GM23338 (cell line): ENCODE measurements around the gene FAM204A. TPM values are rescaled to one million over a fixed set of nuclear protein-coding genes. Genes with fewer than 3 reads are reported as not detected.

Source experiments
- ATAC-seq: fragments of 200-7000 bp; cut with Tn5 transposase; 3 replicates; pipeline ENCODE4 v1.9.1; 2020
- DNase-seq: peaks from one replicate; pipeline ENCODE4 v3.0.0-alpha.2; 2015; ENCODE audit warnings: low spot score
- H2AFZ ChIP-seq: fragments of 200-600 bp; sonication (generic); 2 replicates; pipeline ENCODE4 v1.8.0; 2016; ENCODE audit warnings: antibody characterized with exemption, mild to moderate bottlenecking, moderate library complexity
- H3F3A ChIP-seq: fragments of 200-600 bp; sonication (generic); replicated peaks from 2 replicates; pipeline ENCODE4 v1.8.0; 2017; ENCODE audit warnings: antibody characterized with exemption, mixed run types, low read depth
- H3K27ac ChIP-seq: fragments of 200-600 bp; sonication (generic); 2 replicates; pipeline ENCODE4 v1.6.1; 2016; ENCODE audit warnings: low read depth
- H3K27me3 ChIP-seq: fragments of 200-600 bp; sonication (generic); 2 replicates; pipeline ENCODE4 v1.8.0; 2016; ENCODE audit warnings: mild to moderate bottlenecking, mixed run types, moderate library complexity; ENCODE audit not compliant: insufficient read depth
- H3K36me3 ChIP-seq: fragments of 200-600 bp; sonication (generic); 2 replicates; pipeline ENCODE4 v1.8.0; 2016; ENCODE audit warnings: mild to moderate bottlenecking; ENCODE audit not compliant: insufficient read depth
- H3K4me1 ChIP-seq: fragments of 200-600 bp; sonication (generic); 2 replicates; pipeline ENCODE4 v1.8.0; 2016; ENCODE audit warnings: mild to moderate bottlenecking, moderate library complexity; ENCODE audit not compliant: insufficient read depth
- H3K4me2 ChIP-seq: fragments of 200-600 bp; sonication (generic); 2 replicates; pipeline ENCODE4 v1.7.1; 2017; ENCODE audit warnings: mixed run types
- H3K4me3 ChIP-seq: fragments of 200-600 bp; sonication (generic); 2 replicates; pipeline ENCODE4 v1.6.1; 2016; ENCODE audit warnings: mixed run types
- H3K79me2 ChIP-seq: fragments of 200-600 bp; sonication (generic); replicated peaks from 2 replicates; pipeline ENCODE4 v1.8.0; 2017; ENCODE audit warnings: mild to moderate bottlenecking; ENCODE audit not compliant: insufficient read depth
- H3K9me2 ChIP-seq: fragments of 200-600 bp; sonication (generic); 2 replicates; pipeline ENCODE4 v1.8.0; 2017; ENCODE audit not compliant: insufficient read depth
- H4K20me1 ChIP-seq: fragments of 200-600 bp; sonication (generic); replicated peaks from 2 replicates; pipeline ENCODE4 v1.8.0; 2017; ENCODE audit warnings: mild to moderate bottlenecking; ENCODE audit not compliant: insufficient read depth
- H3K27ac Mint-ChIP-seq: 2 replicates; pipeline ENCODE4 v1.8.0; 2020; ENCODE audit warnings: inconsistent platforms, mild to moderate bottlenecking, moderate library complexity, mixed read lengths
- H3K27me3 Mint-ChIP-seq: 3 replicates; pipeline ENCODE4 v1.8.0; 2022; ENCODE audit warnings: low read depth, mild to moderate bottlenecking, moderate library complexity, mixed read lengths, inconsistent platforms; ENCODE audit not compliant: insufficient read depth, poor library complexity
- H3K36me3 Mint-ChIP-seq: 3 replicates; pipeline ENCODE4 v1.8.0; 2021; ENCODE audit warnings: low read depth, mild to moderate bottlenecking, inconsistent platforms, moderate library complexity, mixed read lengths
- H3K4me1 Mint-ChIP-seq: 3 replicates; pipeline ENCODE4 v1.8.0; 2020; ENCODE audit warnings: mild to moderate bottlenecking, inconsistent platforms, mixed read lengths
- H3K4me3 Mint-ChIP-seq: 3 replicates; pipeline ENCODE4 v1.8.0; 2021; ENCODE audit warnings: moderate library complexity, mild to moderate bottlenecking, inconsistent platforms, mixed read lengths
- H3K9me3 Mint-ChIP-seq: 3 replicates; pipeline ENCODE4 v1.8.0; 2020; ENCODE audit warnings: moderate library complexity, mild to moderate bottlenecking, inconsistent platforms, mixed read lengths
- CREB1 ChIP-seq: fragments of 250-450 bp; sonication (Bioruptor Pico); IDR thresholded peaks from 2 replicates; pipeline ENCODE4 v1.5.0; 2020; ENCODE audit warnings: low read depth, mild to moderate bottlenecking, moderate library complexity
- CTCF ChIP-seq, 2 experiments: fragments of 200-600 bp in 1 of 2; sonication (generic) in 1 of 2; conservative IDR thresholded peaks; 2 replicates each; pipeline versions ENCODE4 v1.5.1 to v1.6.1; 2016 to 2017; ENCODE audit warnings: antibody characterized with exemption in 2 of 2, low read depth in 2 of 2, mild to moderate bottlenecking in 2 of 2, moderate library complexity in 1 of 2
- ETS1 ChIP-seq: IDR thresholded peaks from 2 replicates; pipeline ENCODE4 v1.6.1; 2016; ENCODE audit warnings: antibody characterized with exemption
- EZH2 ChIP-seq: fragments of 200-600 bp; sonication (generic); IDR thresholded peaks from one replicate; pipeline ENCODE4 v1.8.0; 2017; ENCODE audit warnings: antibody characterized with exemption, mild to moderate bottlenecking, low read depth; ENCODE audit not compliant: unreplicated experiment
- EZH2phosphoT487 ChIP-seq: fragments of 200-600 bp; sonication (generic); IDR thresholded peaks from one replicate; pipeline ENCODE4 v1.8.1; 2018; ENCODE audit warnings: antibody characterized with exemption; ENCODE audit not compliant: unreplicated experiment
- JUNB ChIP-seq: IDR thresholded peaks from one replicate; pipeline ENCODE4 v1.6.1; 2016; ENCODE audit warnings: antibody characterized with exemption; ENCODE audit not compliant: unreplicated experiment
- NANOG ChIP-seq: IDR thresholded peaks from 2 replicates; pipeline ENCODE4 v1.6.1; 2016; ENCODE audit warnings: antibody characterized with exemption, borderline replicate concordance
- POLR2AphosphoS5 ChIP-seq: IDR thresholded peaks from 2 replicates; pipeline ENCODE4 v1.6.1; 2016; ENCODE audit warnings: antibody characterized with exemption, low read depth
- STAT1 ChIP-seq: IDR thresholded peaks from one replicate; pipeline ENCODE4 v1.6.1; 2016; ENCODE audit warnings: antibody characterized with exemption; ENCODE audit not compliant: unreplicated experiment
- ZNF114 ChIP-seq: fragments of 250-450 bp; sonication (Bioruptor Pico); IDR thresholded peaks from 2 replicates; pipeline ENCODE4 v1.5.0; 2020; ENCODE audit warnings: mild to moderate bottlenecking, moderate library complexity
- ZNF331 ChIP-seq: fragments of 250-450 bp; sonication (Bioruptor Pico); IDR thresholded peaks from 2 replicates; pipeline ENCODE4 v1.5.0; 2020; ENCODE audit warnings: low read depth, mild to moderate bottlenecking, moderate library complexity
- ZNF462 ChIP-seq: fragments of 250-450 bp; sonication (Bioruptor Pico); IDR thresholded peaks from 2 replicates; pipeline ENCODE4 v1.5.0; 2020; ENCODE audit warnings: mild to moderate bottlenecking, moderate library complexity
- polyA plus RNA-seq: library from polyadenylated mRNA; unstranded; fragments of >200 nt; fragmentation: Nextera tagmentation; extraction: Ambion mirVana; gene quantifications from 2 replicates; pipeline ENCODE4 v1.2.1, GENCODE V29; 2016
- total RNA-seq: library from RNA; depleted of rRNA; stranded (reverse); fragments of >200 nt; shearing (Covaris generic); gene quantifications from 2 replicates; pipeline ENCODE4 v1.2.3, GENCODE V29; 2014
- TF ChIP-seq, protein P1 (sequence below): IDR thresholded peaks from one replicate; pipeline ENCODE4 v1.6.1; 2018; ENCODE audit warnings: antibody characterized with exemption; ENCODE audit not compliant: unreplicated experiment

Gene FAM204A
- total and polyA plus RNA-seq, 2 experiments from 2014 or later = 31.6 to 72.0 TPM

GRCh38 chr10:118374404-118374803 lies 32.3 kb upstream of the FAM204A start:
- H4K20me1 ChIP-seq = no peaks in the 10 kb centered on the region
- no peak overlapping the region for H3K4me2 ChIP-seq
- H3F3A ChIP-seq = no peaks in the 10 kb centered on the region
- H3K27me3 ChIP-seq = no peaks in the 10 kb centered on the region
- peaks cover 7% of the 10 kb centered on the region; the same call in 1 of the 2 replicates for H3K9me2 ChIP-seq
- Mint-ChIP-seq H3K4me3 (no peak overlapping the region), H3K4me1 (no peaks in the 10 kb centered on the region), H3K36me3 (no peaks in the 10 kb centered on the region), H3K27me3 (no peaks in the 10 kb centered on the region), H3K9me3 (no peaks in the 10 kb centered on the region), H3K27ac (no peak overlapping the region)
- no peaks in the 10 kb centered on the region for H3K4me1 ChIP-seq
- ATAC-seq (no peak), DNase-seq (no peak)
- no peak overlapping the region for H2AFZ ChIP-seq
- no peak overlapping the region for H3K4me3 ChIP-seq
- TF ChIP-seq ZNF331 (CRISPR knock-in tag) (no peak), EZH2 (no peak), NANOG (no peak), POLR2AphosphoS5 (no peak), ZNF114 (CRISPR knock-in tag) (no peak), STAT1 (no peak), JUNB (no peak), EZH2phosphoT487 (no peak), CTCF (conservative IDR thresholded peaks at IDR 0.05; ENCODE audit: low read depth in 2 of 2) (no peak), ZNF462 (CRISPR knock-in tag) (no peak), ETS1 (no peak), CREB1 (no peak)
- TF ChIP-seq, protein P1, sequence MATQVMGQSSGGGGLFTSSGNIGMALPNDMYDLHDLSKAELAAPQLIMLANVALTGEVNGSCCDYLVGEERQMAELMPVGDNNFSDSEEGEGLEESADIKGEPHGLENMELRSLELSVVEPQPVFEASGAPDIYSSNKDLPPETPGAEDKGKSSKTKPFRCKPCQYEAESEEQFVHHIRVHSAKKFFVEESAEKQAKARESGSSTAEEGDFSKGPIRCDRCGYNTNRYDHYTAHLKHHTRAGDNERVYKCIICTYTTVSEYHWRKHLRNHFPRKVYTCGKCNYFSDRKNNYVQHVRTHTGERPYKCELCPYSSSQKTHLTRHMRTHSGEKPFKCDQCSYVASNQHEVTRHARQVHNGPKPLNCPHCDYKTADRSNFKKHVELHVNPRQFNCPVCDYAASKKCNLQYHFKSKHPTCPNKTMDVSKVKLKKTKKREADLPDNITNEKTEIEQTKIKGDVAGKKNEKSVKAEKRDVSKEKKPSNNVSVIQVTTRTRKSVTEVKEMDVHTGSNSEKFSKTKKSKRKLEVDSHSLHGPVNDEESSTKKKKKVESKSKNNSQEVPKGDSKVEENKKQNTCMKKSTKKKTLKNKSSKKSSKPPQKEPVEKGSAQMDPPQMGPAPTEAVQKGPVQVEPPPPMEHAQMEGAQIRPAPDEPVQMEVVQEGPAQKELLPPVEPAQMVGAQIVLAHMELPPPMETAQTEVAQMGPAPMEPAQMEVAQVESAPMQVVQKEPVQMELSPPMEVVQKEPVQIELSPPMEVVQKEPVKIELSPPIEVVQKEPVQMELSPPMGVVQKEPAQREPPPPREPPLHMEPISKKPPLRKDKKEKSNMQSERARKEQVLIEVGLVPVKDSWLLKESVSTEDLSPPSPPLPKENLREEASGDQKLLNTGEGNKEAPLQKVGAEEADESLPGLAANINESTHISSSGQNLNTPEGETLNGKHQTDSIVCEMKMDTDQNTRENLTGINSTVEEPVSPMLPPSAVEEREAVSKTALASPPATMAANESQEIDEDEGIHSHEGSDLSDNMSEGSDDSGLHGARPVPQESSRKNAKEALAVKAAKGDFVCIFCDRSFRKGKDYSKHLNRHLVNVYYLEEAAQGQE = no peak
- no peaks in the 10 kb centered on the region for H3K36me3 ChIP-seq
- no peak overlapping the region for H3K27ac ChIP-seq
- no peaks in the 10 kb centered on the region for H3K79me2 ChIP-seq
